ENCODE data around the gene MAFB. TPM values are rescaled to one million over a fixed set of nuclear protein-coding genes. Genes with fewer than 3 reads are reported as not detected.

The MAFB gene
- total and polyA plus RNA-seq, 4 donors = 4.2 to 66.3 (median 37.9) TPM

- intact Hi-C loops (cut with DNase I) = loop anchor here in 1 of 2 donors (10.0 kb wide), 1 partner anchor 396 kb away; no protein-coding TSS in a partner anchor
- Histone ChIP-seq H3K36me3 (ENCODE audit: control insufficient read depth in 1 of 2, insufficient read depth in 2 of 2, low read length in 1 of 2) (no peaks in the 10 kb centered on the region), H3K27me3 (ENCODE audit: control insufficient read depth in 1 of 2, insufficient read depth in 2 of 2, low read length in 1 of 2) (no peaks in the 10 kb centered on the region), H3K27ac (ENCODE audit: low read depth in 1 of 2, low read length in 2 of 2) (no peak overlapping the region), H3K4me1 (ENCODE audit: control insufficient read depth in 1 of 2, insufficient read depth in 2 of 2, low read length in 2 of 2) (no peaks in the 10 kb centered on the region), H3K4me3 (ENCODE audit: low read length in 2 of 2) (no peak overlapping the region), H3K9me3 (ENCODE audit: control insufficient read depth, low read length) (no peaks in the 10 kb centered on the region)
- no peak for DNase-seq
- ATAC-seq (ENCODE audit: low FRiP score) = no peak
- WGBS, 2 donors = 27 to 74% methylated on average over 1 of the region's 1 CpG
These were observed 7.9 kb downstream of the MAFB start for GRCh38 chr20:40681165-40681564.

GRCh38 chr20:40680161-40680959 lies 8.7 kb downstream of the MAFB start:
- 91 to 94% methylated on average over 2 of the region's 2 CpGs for WGBS, 2 donors
- ATAC-seq (ENCODE audit: low FRiP score) (no peak), DNase-seq (no peak)
- no peak overlapping the region for H3K4me3 ChIP-seq (ENCODE audit: low read length in 2 of 2)
- intact Hi-C loops (cut with DNase I) = loop anchor here in 1 of 2 donors (10.0 kb wide), 1 partner anchor 396 kb away; no protein-coding TSS in a partner anchor
- H3K9me3 ChIP-seq (ENCODE audit: control insufficient read depth, low read length) = no peaks in the 10 kb centered on the region
- H3K27ac ChIP-seq (ENCODE audit: low read depth in 1 of 2, low read length in 2 of 2) = no peak overlapping the region
- no peaks in the 10 kb centered on the region for H3K4me1 ChIP-seq (ENCODE audit: control insufficient read depth in 1 of 2, insufficient read depth in 2 of 2, low read length in 2 of 2)
- no peaks in the 10 kb centered on the region for H3K27me3 ChIP-seq (ENCODE audit: control insufficient read depth in 1 of 2, insufficient read depth in 2 of 2, low read length in 1 of 2)
- H3K36me3 ChIP-seq (ENCODE audit: control insufficient read depth in 1 of 2, insufficient read depth in 2 of 2, low read length in 1 of 2) = no peaks in the 10 kb centered on the region

GRCh38 chr20:40679184-40679583 lies 9.9 kb downstream of the MAFB start:
- WGBS, 2 donors = 87 to 90% methylated on average over 9 of the region's 9 CpGs
- DNase-seq = no peak
- no peak overlapping the region for H3K4me3 ChIP-seq (ENCODE audit: low read length in 2 of 2)
- H3K9me3 ChIP-seq (ENCODE audit: control insufficient read depth, low read length) = no peaks in the 10 kb centered on the region
- no peak overlapping the region for H3K27ac ChIP-seq (ENCODE audit: low read depth in 1 of 2, low read length in 2 of 2)
- no peak for ATAC-seq (ENCODE audit: low FRiP score)
- no peaks in the 10 kb centered on the region for H3K36me3 ChIP-seq (ENCODE audit: control insufficient read depth in 1 of 2, insufficient read depth in 2 of 2, low read length in 1 of 2)
- intact Hi-C loops (cut with DNase I) = no loop called here
- no peaks in the 10 kb centered on the region for H3K4me1 ChIP-seq (ENCODE audit: control insufficient read depth in 1 of 2, insufficient read depth in 2 of 2, low read length in 2 of 2)
- no peaks in the 10 kb centered on the region for H3K27me3 ChIP-seq (ENCODE audit: control insufficient read depth in 1 of 2, insufficient read depth in 2 of 2, low read length in 1 of 2)

GRCh38 chr20:40678286-40678875 lies 10.7 kb downstream of the MAFB start:
- Histone ChIP-seq H3K4me1 (ENCODE audit: control insufficient read depth in 1 of 2, insufficient read depth in 2 of 2, low read length in 2 of 2) (no peaks in the 10 kb centered on the region), H3K9me3 (ENCODE audit: control insufficient read depth, low read length) (no peaks in the 10 kb centered on the region)
- 91 to 96% methylated on average over 3 of the region's 3 CpGs for WGBS, 2 donors

GRCh38 chr20:40677343-40677924 lies 11.6 kb downstream of the MAFB start:
- no peak overlapping the region for H3K27ac ChIP-seq (ENCODE audit: low read depth in 1 of 2, low read length in 2 of 2)
- no peaks in the 10 kb centered on the region for H3K9me3 ChIP-seq (ENCODE audit: control insufficient read depth, low read length)
- H3K36me3 ChIP-seq (ENCODE audit: control insufficient read depth in 1 of 2, insufficient read depth in 2 of 2, low read length in 1 of 2) = no peaks in the 10 kb centered on the region
- intact Hi-C loops (cut with DNase I) = no loop called here
- ATAC-seq (ENCODE audit: low FRiP score) = no peak
- no peak overlapping the region for H3K4me3 ChIP-seq (ENCODE audit: low read length in 2 of 2)
- 83 to 86% methylated on average over 4 of the region's 4 CpGs for WGBS, 2 donors
- H3K4me1 ChIP-seq (ENCODE audit: control insufficient read depth in 1 of 2, insufficient read depth in 2 of 2, low read length in 2 of 2) = no peaks in the 10 kb centered on the region
- no peaks in the 10 kb centered on the region for H3K27me3 ChIP-seq (ENCODE audit: control insufficient read depth in 1 of 2, insufficient read depth in 2 of 2, low read length in 1 of 2)
- DNase-seq = no peak

More at GRCh38 chr20:40678286-40678875, 10.7 kb downstream of the MAFB start:
- ATAC-seq (ENCODE audit: low FRiP score) (no peak), DNase-seq (no peak)
- Histone ChIP-seq H3K27me3 (ENCODE audit: control insufficient read depth in 1 of 2, insufficient read depth in 2 of 2, low read length in 1 of 2) (no peaks in the 10 kb centered on the region), H3K4me3 (ENCODE audit: low read length in 2 of 2) (no peak overlapping the region), H3K36me3 (ENCODE audit: control insufficient read depth in 1 of 2, insufficient read depth in 2 of 2, low read length in 1 of 2) (no peaks in the 10 kb centered on the region), H3K27ac (ENCODE audit: low read depth in 1 of 2, low read length in 2 of 2) (no peak overlapping the region)
- intact Hi-C loops (cut with DNase I) = no loop called here

- intact Hi-C loops (cut with DNase I) = no loop called here
- DNase-seq (no peak), ATAC-seq (ENCODE audit: low FRiP score) (no peak)
- no peak overlapping the region for H3K27ac ChIP-seq (ENCODE audit: low read depth in 1 of 2, low read length in 2 of 2)
- no peaks in the 10 kb centered on the region for H3K36me3 ChIP-seq (ENCODE audit: control insufficient read depth in 1 of 2, insufficient read depth in 2 of 2, low read length in 1 of 2)
- no peaks in the 10 kb centered on the region for H3K4me1 ChIP-seq (ENCODE audit: control insufficient read depth in 1 of 2, insufficient read depth in 2 of 2, low read length in 2 of 2)
- WGBS, 2 donors = 29 to 31% methylated on average over 7 of the region's 7 CpGs
- no peaks in the 10 kb centered on the region for H3K9me3 ChIP-seq (ENCODE audit: control insufficient read depth, low read length)
- no peaks in the 10 kb centered on the region for H3K27me3 ChIP-seq (ENCODE audit: control insufficient read depth in 1 of 2, insufficient read depth in 2 of 2, low read length in 1 of 2)
- H3K4me3 ChIP-seq (ENCODE audit: low read length in 2 of 2) = no peak overlapping the region
These were observed 12.4 kb downstream of the MAFB start for GRCh38 chr20:40676491-40677269.

- DNase-seq (no peak), ATAC-seq (ENCODE audit: low FRiP score) (no peak)
- no peaks in the 10 kb centered on the region for H3K36me3 ChIP-seq (ENCODE audit: control insufficient read depth in 1 of 2, insufficient read depth in 2 of 2, low read length in 1 of 2)
- no peaks in the 10 kb centered on the region for H3K27me3 ChIP-seq (ENCODE audit: control insufficient read depth in 1 of 2, insufficient read depth in 2 of 2, low read length in 1 of 2)
- H3K9me3 ChIP-seq (ENCODE audit: control insufficient read depth, low read length) = no peaks in the 10 kb centered on the region
- no peak overlapping the region for H3K27ac ChIP-seq (ENCODE audit: low read depth in 1 of 2, low read length in 2 of 2)
- no peak overlapping the region for H3K4me3 ChIP-seq (ENCODE audit: low read length in 2 of 2)
- WGBS, 2 donors = 77 to 79% methylated on average over 5 of the region's 5 CpGs
- no peaks in the 10 kb centered on the region for H3K4me1 ChIP-seq (ENCODE audit: control insufficient read depth in 1 of 2, insufficient read depth in 2 of 2, low read length in 2 of 2)
- intact Hi-C loops (cut with DNase I) = no loop called here
These were observed 13.3 kb downstream of the MAFB start for GRCh38 chr20:40675599-40676221.

GRCh38 chr20:40673442-40673841 lies 15.6 kb downstream of the MAFB start:
- ATAC-seq (ENCODE audit: low FRiP score) = no peak
- H3K9me3 ChIP-seq (ENCODE audit: control insufficient read depth, low read length) = no peaks in the 10 kb centered on the region
- H3K4me1 ChIP-seq (ENCODE audit: control insufficient read depth in 1 of 2, insufficient read depth in 2 of 2, low read length in 2 of 2) = no peaks in the 10 kb centered on the region
- no peak overlapping the region for H3K27ac ChIP-seq (ENCODE audit: low read depth in 1 of 2, low read length in 2 of 2)
- no peaks in the 10 kb centered on the region for H3K27me3 ChIP-seq (ENCODE audit: control insufficient read depth in 1 of 2, insufficient read depth in 2 of 2, low read length in 1 of 2)
- no peak for DNase-seq
- intact Hi-C loops (cut with DNase I) = no loop called here
- H3K36me3 ChIP-seq (ENCODE audit: control insufficient read depth in 1 of 2, insufficient read depth in 2 of 2, low read length in 1 of 2) = no peaks in the 10 kb centered on the region
- H3K4me3 ChIP-seq (ENCODE audit: low read length in 2 of 2) = no peak overlapping the region
